K562 (cell line): ENCODE data around the gene ADCYAP1R1. TPM values are rescaled to one million over a fixed set of nuclear protein-coding genes. Genes with fewer than 3 reads are reported as not detected.
A peak's percentile ranks its signal among the peaks of the same experiment; 100 is the strongest.

Experiments used
- ATAC-seq: fragments of 200-7000 bp; cut with Tn5 transposase; 3 replicates; pipeline ENCODE4 v1.9.1; 2020; ENCODE audit warnings: moderate library complexity
- BruUV-seq: library from RNA; stranded (reverse); fragments of 400-500 nt; replicated peaks from 2 replicates; lab custom pipeline; 2021; lab: Mats Ljungman, UMichigan
- CTCF ChIA-PET: fragments of 300-600 bp; formaldehyde crosslinking; extraction: SDS; loops from one replicate; lab custom pipeline; 2021; ENCODE audit warnings: low intra/inter-chr PET ratio; lab: Yijun Ruan, JAX
- POLR2A ChIA-PET: fragments of 300-600, 350-650 bp; sonication (Branson Sonifier 250); formaldehyde crosslinking; extraction: SDS; loops from one replicate; lab custom pipeline; 2021; ENCODE audit warnings: antibody characterized with exemption, inconsistent platforms; lab: Yijun Ruan, JAX
- DNase-seq, 4 experiments: peaks; one replicate each; pipeline versions ENCODE4 v3.0.0 to v3.0.0-alpha.2; 2011 to 2018; ENCODE audit warnings: low spot score in 3 of 4, mixed read lengths in 3 of 4; ENCODE audit errors: extremely low read depth in 1 of 4
- FAIRE-seq: peaks from 2 replicates; lab custom pipeline; 2011; peaks lifted over from hg19 to GRCh38; lab: Jason Lieb, UNC
- H2AFZ ChIP-seq: 2 replicates; pipeline ENCODE4 v1.6.0; 2011; ENCODE audit warnings: low read depth, low read length, control low read depth, inconsistent platforms
- H3K27ac ChIP-seq: fragments of 200-600 bp; 3 replicates; pipeline ENCODE4 v1.8.0; 2011; ENCODE audit warnings: low read depth, mild to moderate bottlenecking, control low read depth, inconsistent platforms, low read length, moderate library complexity, mixed read lengths; ENCODE audit errors: extremely low read depth
- H3K27me3 ChIP-seq, 2 experiments: fragments of 300-600 bp in 1 of 2; 2 replicates in 1 of 2; 3 replicates in 1 of 2; pipeline versions ENCODE4 v1.6.0 to v1.8.0; 2011; ENCODE audit warnings: inconsistent platforms in 2 of 2, low read length in 2 of 2, mild to moderate bottlenecking in 1 of 2, mixed read lengths in 1 of 2, moderate library complexity in 1 of 2; ENCODE audit not compliant: control insufficient read depth in 2 of 2, insufficient read depth in 2 of 2
- H3K36me3 ChIP-seq: fragments of 300-600 bp; 3 replicates; pipeline ENCODE4 v1.8.0; 2011; ENCODE audit warnings: mild to moderate bottlenecking, low read length, inconsistent platforms; ENCODE audit not compliant: control insufficient read depth, insufficient read depth
- H3K4me1 ChIP-seq, 2 experiments: fragments of 200-600 bp in 1 of 2; replicated peaks in 1 of 2; 2 replicates in 1 of 2; 3 replicates in 1 of 2; pipeline versions ENCODE4 v1.5.1 to v1.8.0; 2011; ENCODE audit warnings: inconsistent platforms in 2 of 2, low read length in 2 of 2, mild to moderate bottlenecking in 1 of 2, mixed read lengths in 1 of 2, moderate library complexity in 1 of 2; ENCODE audit not compliant: control insufficient read depth in 2 of 2, insufficient read depth in 2 of 2
- H3K4me2 ChIP-seq: 2 replicates; pipeline ENCODE4 v1.6.1; 2011; ENCODE audit warnings: low read length, control low read depth, inconsistent platforms, mixed read lengths; ENCODE audit not compliant: insufficient read depth
- H3K4me3 ChIP-seq: fragments of 200-600 bp; sonication (generic), shearing (Covaris generic); 2 replicates; pipeline ENCODE4 v1.5.1; 2016; ENCODE audit warnings: control low read depth, inconsistent platforms
- H3K79me2 ChIP-seq: fragments of 200-600 bp; 3 replicates; pipeline ENCODE4 v1.8.0; 2011; ENCODE audit warnings: low read length, inconsistent platforms; ENCODE audit not compliant: control insufficient read depth, insufficient read depth
- H3K9ac ChIP-seq, 2 experiments: 2 replicates each; pipeline versions ENCODE4 v1.6.0 to v1.6.1; 2011; ENCODE audit warnings: low read depth in 2 of 2, low read length in 2 of 2, control low read depth in 1 of 2, inconsistent platforms in 1 of 2, mild to moderate bottlenecking in 1 of 2, mixed read lengths in 1 of 2; ENCODE audit not compliant: insufficient read depth in 1 of 2
- H3K9me1 ChIP-seq: one replicate; pipeline ENCODE4 v1.6.0; 2011; ENCODE audit warnings: inconsistent platforms, mild to moderate bottlenecking, low read length, moderate library complexity; ENCODE audit not compliant: control insufficient read depth, insufficient read depth
- H3K9me3 ChIP-seq: replicated peaks from 2 replicates; pipeline ENCODE4 v1.5.1; 2011; ENCODE audit warnings: low read depth, low read length, inconsistent platforms; ENCODE audit not compliant: control insufficient read depth, insufficient read depth
- H4K20me1 ChIP-seq: replicated peaks from 2 replicates; pipeline ENCODE4 v1.6.1; 2011; ENCODE audit warnings: low read length, inconsistent platforms, mixed read lengths; ENCODE audit not compliant: control insufficient read depth, insufficient read depth
- BHLHE40 ChIP-seq: IDR thresholded peaks from 2 replicates; pipeline ENCODE4 v1.6.1; 2011; ENCODE audit warnings: low read length, improper control_type of control experiment
- MCM5 ChIP-seq: fragments of 450-650 bp; IDR thresholded peaks from 2 replicates; pipeline ENCODE4 v1.6.1; 2016; ENCODE audit warnings: low read depth
- RFX1 ChIP-seq: fragments of 450-650 bp; IDR thresholded peaks from 2 replicates; pipeline ENCODE4 v1.6.1; 2016; ENCODE audit warnings: mild to moderate bottlenecking, moderate library complexity
- SREBF1 ChIP-seq: fragments of 150-350 bp; IDR thresholded peaks from 2 replicates; pipeline ENCODE4 v1.6.1; 2014; ENCODE audit warnings: antibody characterized with exemption, low read depth, low read length, borderline replicate concordance
- ZNF282 ChIP-seq: sonication (generic); formaldehyde crosslinking; IDR thresholded peaks from 2 replicates; pipeline ENCODE4 v1.8.1; 2023; ENCODE audit warnings: missing genetic modification reagents
- ZNF431 ChIP-seq: sonication (generic); formaldehyde crosslinking; IDR thresholded peaks from 2 replicates; pipeline ENCODE4 v1.8.0; 2022; ENCODE audit warnings: mild to moderate bottlenecking, missing genetic modification reagents
- ZNF551 ChIP-seq: fragments of 250-450 bp; sonication (Bioruptor Pico); IDR thresholded peaks from 2 replicates; pipeline ENCODE4 v1.5.0; 2021; ENCODE audit warnings: mild to moderate bottlenecking, moderate library complexity
- ZNF589 ChIP-seq: fragments of 200-800 bp; sonication (Bioruptor generic); IDR thresholded peaks from 2 replicates; pipeline ENCODE4 v1.6.1; 2016; ENCODE audit warnings: low read depth, missing genetic modification characterization, missing compliant biosample characterization
- WGBS: fragments of 100-300 bp; shearing (Covaris generic); methylation state at CpG from one replicate; pipeline ENCODE4 v1.1.6; 2016; ENCODE audit warnings: low coverage, mixed read lengths; ENCODE audit not compliant: insufficient coverage; ENCODE audit errors: missing lambda C conversion rate; 5-methylcytosine and 5-hydroxymethylcytosine counted together
- in situ Hi-C: fragments of 300-500 bp; cut with MboI; formaldehyde crosslinking; loops from 4 replicates; pipeline ENCODE4 v1.15.0; 2018; ENCODE audit warnings: inconsistent platforms, mixed read lengths
- intact Hi-C: fragments of 100-400 bp; cut with micrococcal nuclease; formaldehyde crosslinking; loops from 2 replicates; pipeline ENCODE4 v1.14.2; 2022
- polyA plus RNA-seq, 8 experiments: library from polyadenylated mRNA; depleted of rRNA in 4 of 8; stranded (reverse) in 5 of 8; unstranded in 3 of 8; fragments of >200 nt; fragmentation: Nextera tagmentation in 2 of 8; fragmentation: Illumina TruSeq in 1 of 8; extraction: Ambion mirVana in 2 of 8; extraction: Trizol in 1 of 8; gene quantifications; 2 replicates each; pipeline versions ENCODE4 v1.2.1 to v1.2.3, GENCODE V29; 2011 to 2014; ENCODE audit warnings: inconsistent platforms in 1 of 8, missing spikeins in 1 of 8
- total RNA-seq, 7 experiments: library from RNA; depleted of rRNA in 6 of 7; stranded (reverse); fragments of >200 nt in 6 of 7; fragmentation: Illumina TruSeq in 2 of 7; extraction: Trizol in 2 of 7; gene quantifications; 2 replicates each; pipeline versions ENCODE4 v1.2.1 to v1.2.3, GENCODE V29; 2011 to 2021; ENCODE audit warnings: low replicate concordance in 1 of 7
- TF ChIP-seq, protein P1 (sequence below), 2 experiments: fragments of 450-650 bp in 1 of 2; IDR thresholded peaks; 2 replicates each; pipeline ENCODE4 v1.6.1; 2011 to 2017; ENCODE audit warnings: low read depth in 2 of 2, antibody characterized with exemption in 1 of 2, borderline replicate concordance in 1 of 2, low read length in 1 of 2, mild to moderate bottlenecking in 1 of 2, mixed read lengths in 1 of 2; ENCODE audit not compliant: control insufficient read depth in 1 of 2

The ADCYAP1R1 gene
- total and polyA plus RNA-seq, 9 of the 15 experiments (the other 6 are each of a cell fraction or from before 2014, with no cell fraction given) = 0.03 to 0.07 TPM; not detected in 7

DNA sequence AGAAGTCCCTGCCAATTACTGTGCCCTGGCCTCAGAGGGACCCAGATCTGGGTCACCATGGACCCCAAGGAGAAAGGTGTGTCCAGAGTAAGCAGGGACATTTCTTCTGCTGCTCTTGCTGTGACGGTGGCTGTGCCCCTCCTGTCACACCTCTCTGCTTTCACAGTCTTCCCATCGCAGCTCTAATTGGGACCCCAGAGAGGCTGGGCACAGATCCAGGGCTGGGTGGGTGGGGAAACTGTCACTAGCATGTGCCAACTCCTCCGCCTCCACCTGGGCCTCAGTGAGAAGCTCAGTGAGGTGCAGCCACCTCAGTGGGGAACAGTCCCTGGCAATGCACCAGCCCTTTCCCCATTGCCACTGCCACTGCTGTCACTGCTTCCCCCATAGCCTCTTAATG, 37.3 kb upstream of the ADCYAP1R1 start (continued):
- TF ChIP-seq, protein P1, sequence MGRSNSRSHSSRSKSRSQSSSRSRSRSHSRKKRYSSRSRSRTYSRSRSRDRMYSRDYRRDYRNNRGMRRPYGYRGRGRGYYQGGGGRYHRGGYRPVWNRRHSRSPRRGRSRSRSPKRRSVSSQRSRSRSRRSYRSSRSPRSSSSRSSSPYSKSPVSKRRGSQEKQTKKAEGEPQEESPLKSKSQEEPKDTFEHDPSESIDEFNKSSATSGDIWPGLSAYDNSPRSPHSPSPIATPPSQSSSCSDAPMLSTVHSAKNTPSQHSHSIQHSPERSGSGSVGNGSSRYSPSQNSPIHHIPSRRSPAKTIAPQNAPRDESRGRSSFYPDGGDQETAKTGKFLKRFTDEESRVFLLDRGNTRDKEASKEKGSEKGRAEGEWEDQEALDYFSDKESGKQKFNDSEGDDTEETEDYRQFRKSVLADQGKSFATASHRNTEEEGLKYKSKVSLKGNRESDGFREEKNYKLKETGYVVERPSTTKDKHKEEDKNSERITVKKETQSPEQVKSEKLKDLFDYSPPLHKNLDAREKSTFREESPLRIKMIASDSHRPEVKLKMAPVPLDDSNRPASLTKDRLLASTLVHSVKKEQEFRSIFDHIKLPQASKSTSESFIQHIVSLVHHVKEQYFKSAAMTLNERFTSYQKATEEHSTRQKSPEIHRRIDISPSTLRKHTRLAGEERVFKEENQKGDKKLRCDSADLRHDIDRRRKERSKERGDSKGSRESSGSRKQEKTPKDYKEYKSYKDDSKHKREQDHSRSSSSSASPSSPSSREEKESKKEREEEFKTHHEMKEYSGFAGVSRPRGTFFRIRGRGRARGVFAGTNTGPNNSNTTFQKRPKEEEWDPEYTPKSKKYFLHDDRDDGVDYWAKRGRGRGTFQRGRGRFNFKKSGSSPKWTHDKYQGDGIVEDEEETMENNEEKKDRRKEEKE (IDR thresholded peaks at IDR 0.05; ENCODE audit: borderline replicate concordance in 1 of 2, control insufficient read depth in 1 of 2, low read depth in 2 of 2, low read length in 1 of 2) = no peak
- TF ChIP-seq ZNF431 (CRISPR knock-in tag) = no peak

DNA sequence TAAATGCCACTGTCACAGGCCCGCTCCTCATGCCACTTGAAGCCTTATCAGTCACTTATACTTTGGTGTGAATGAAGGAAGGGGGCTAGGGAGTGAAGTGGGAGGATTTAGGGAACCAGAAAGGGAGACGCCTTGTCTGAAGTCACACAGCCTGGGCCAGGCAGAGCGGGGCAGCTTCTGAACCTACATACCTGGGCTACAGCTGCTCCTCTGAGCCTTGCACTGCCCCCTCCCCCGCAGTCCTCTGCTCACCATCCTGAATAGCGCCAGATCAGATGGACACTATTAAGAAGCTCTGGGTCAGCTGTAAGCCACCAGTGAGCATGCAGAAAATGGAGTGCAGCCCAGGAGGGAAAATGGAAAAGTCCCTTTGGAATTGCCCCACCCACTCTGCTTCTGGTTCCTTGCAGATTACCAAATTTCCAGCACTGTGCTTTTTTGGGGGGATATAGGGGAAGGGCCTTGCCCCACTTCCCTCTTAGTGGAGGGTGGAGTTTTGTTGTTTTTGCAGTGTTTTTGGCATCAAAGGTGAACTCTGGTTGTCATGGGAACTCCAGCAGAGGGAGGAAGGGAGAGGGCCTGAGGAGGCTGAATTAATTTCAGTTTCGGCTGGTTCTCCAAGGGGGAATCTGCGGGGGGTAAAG, 35.0 kb upstream of the ADCYAP1R1 start:
- in situ Hi-C loops (no loop called here), intact Hi-C loops (no loop called here)
- no peak for DNase-seq
- WGBS = 0% methylated on average over 7 of the region's 7 CpGs
- CTCF ChIA-PET = no interaction called here
- H3K4me1 ChIP-seq = no peaks in the 10 kb centered on the region
- H4K20me1 ChIP-seq = 0 out of 2 replicates have a peak, but pooled peaks cover 14% of the 10 kb centered on the region
- no peak overlapping the region for H3K27ac ChIP-seq
- H3K79me2 ChIP-seq = no peaks in the 10 kb centered on the region
- H3K27me3 ChIP-seq = peaks cover 0 to 11% of the 10 kb centered on the region in 2 experiments; a peak in 2 of 5 replicates
- H3K36me3 ChIP-seq = no peaks in the 10 kb centered on the region
- TF ChIP-seq BHLHE40 (no peak), ZNF589 (no peak), ZNF551 (CRISPR knock-in tag) (no peak), SREBF1 (no peak), MCM5 (no peak), ZNF282 (CRISPR knock-in tag) (no peak), RFX1 (peak; percentile 59)
- FAIRE-seq = no peak
- no TSS peak for BruUV-seq
- peaks cover 4% of the 10 kb centered on the region for H3K9me1 ChIP-seq
- no peak overlapping the region for H3K4me3 ChIP-seq
- no peaks in the 10 kb centered on the region for H3K9me3 ChIP-seq
- no peak overlapping the region for H3K9ac ChIP-seq
- POLR2A ChIA-PET = interaction anchor here (1.5 kb wide), 1 partner anchor 10 kb away, joined by 4 read pairs; no protein-coding TSS in a partner anchor
- ATAC-seq = no peak
- H2AFZ ChIP-seq = no peak overlapping the region
- no peak overlapping the region for H3K4me2 ChIP-seq
